ENCODE results near the gene REEP1. TPM values are rescaled to one million over a fixed set of nuclear protein-coding genes. Genes with fewer than 3 reads are reported as not detected.

REEP1 gene
- total RNA-seq, 1 experiment from 2014 or later, result not detected

- DNase-seq (ENCODE audit: low read depth), result no peak
Observed at GRCh38 chr2:86305915-86306254, 31.5 kb downstream of the REEP1 start.

GRCh38 chr2:86305195-86305914, 32.1 kb downstream of the REEP1 start:
- peak; percentile 14 for DNase-seq (ENCODE audit: low read depth)

DNA sequence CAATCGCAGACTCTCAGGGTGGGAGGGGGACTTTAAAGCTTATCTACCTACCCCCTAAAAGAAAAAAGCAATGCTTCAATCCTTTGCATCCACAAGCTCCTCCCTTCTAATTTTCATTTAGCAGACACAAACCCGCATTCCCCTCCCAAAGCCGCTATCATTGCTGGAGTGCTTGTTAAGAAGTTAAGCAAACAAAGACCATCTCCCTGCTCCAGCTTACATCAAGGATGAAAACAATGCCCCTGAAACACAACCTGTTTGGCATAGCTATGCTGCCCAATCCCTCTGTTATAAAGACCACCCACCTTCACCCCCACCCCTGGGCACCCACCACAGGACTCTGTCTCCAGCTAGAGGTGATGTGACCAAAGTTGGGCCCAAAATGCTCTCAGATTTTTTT, 33.0 kb downstream of the REEP1 start:
- DNase-seq (ENCODE audit: low read depth), result no peak

- DNase-seq (ENCODE audit: low read depth), result peak; percentile 28
Observed at GRCh38 chr2:86302320-86302719, 35.1 kb downstream of the REEP1 start.

DNA sequence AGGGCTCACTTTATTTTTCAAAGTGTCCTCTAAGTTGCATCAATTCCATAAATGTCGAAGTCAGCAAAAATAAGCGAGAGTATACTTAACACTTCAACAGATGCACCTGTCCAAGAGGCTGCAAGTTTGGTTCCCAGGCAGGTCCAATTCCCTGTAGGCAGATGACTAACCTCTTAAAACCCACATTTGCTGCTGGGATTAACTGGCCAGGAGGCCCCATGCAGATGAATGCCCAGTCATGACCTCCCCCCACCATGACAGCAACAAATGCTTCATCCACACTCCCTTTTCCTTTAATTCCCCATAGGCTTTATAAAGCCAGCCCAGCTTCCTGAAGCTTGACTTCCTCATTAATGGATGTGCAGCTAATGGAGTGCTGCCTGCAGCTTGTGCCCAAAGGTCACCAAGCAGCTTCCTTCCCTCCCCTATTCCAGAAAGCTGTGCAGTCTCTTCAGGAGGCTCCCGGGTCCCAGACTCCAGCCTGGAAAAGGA, 35.7 kb downstream of the REEP1 start:
- DNase-seq (ENCODE audit: low read depth), result peak; percentile 84

DNA sequence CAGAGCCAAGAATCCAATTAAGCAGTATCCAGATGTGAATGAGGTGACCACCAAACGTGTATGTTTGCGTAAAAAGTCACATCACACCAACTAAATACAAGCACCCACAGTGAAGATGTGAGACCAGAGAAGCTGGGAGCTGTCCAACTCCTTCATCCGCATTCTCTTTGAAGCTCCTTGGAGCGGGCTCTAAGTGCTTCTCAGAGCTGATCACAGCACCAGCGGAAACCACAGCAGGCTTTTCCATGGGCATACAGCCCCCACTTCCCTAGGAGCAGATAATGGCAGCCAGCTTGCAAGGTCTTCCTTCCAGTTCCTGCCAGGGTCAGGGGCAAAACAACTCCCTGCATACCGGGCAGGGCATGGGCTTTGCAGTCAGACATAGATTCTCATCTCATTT, 36.4 kb downstream of the REEP1 start:
- peak; percentile 37 for DNase-seq (ENCODE audit: low read depth)

GRCh38 chr2:86300496-86300895, 36.9 kb downstream of the REEP1 start:
- DNase-seq (ENCODE audit: low read depth), result peak; percentile 70

- peak; percentile 35 for DNase-seq (ENCODE audit: low read depth)
Observed at GRCh38 chr2:86298411-86299390, 38.7 kb downstream of the REEP1 start.

GRCh38 chr2:86297382-86298147, 39.9 kb downstream of the REEP1 start:
- peak; percentile 34 for DNase-seq (ENCODE audit: low read depth)

GRCh38 chr2:86296947-86297346, 40.5 kb downstream of the REEP1 start:
- DNase-seq (ENCODE audit: low read depth), result no peak

- DNase-seq (ENCODE audit: low read depth), result no peak
Observed at GRCh38 chr2:86295066-86295465, 42.4 kb downstream of the REEP1 start.

GRCh38 chr2:86293612-86294011, 43.8 kb downstream of the REEP1 start:
- peak; percentile 10 for DNase-seq (ENCODE audit: low read depth)

- no peak for DNase-seq (ENCODE audit: low read depth)
Observed at GRCh38 chr2:86292571-86293515, 44.6 kb downstream of the REEP1 start.

DNA sequence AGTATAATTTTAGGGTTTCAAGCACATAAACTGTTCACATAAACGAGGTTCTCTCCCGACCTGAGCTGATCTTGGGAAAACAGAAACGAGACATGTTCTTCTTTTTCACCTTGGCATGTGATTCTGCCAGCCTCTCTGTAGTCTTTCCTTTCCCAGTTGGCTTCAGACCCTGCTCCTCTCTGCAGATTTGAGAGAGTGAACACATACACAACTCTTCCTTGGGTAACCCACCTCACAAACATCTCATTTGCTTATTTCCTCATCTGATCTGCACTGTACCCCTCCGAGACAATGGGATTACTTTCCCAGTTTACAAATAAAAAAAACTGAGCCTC, 46.1 kb downstream of the REEP1 start:
- DNase-seq (ENCODE audit: low read depth), result no peak

- DNase-seq (ENCODE audit: low read depth), result peak; percentile 78
Observed at GRCh38 chr2:86290596-86291327, 46.7 kb downstream of the REEP1 start.

DNA sequence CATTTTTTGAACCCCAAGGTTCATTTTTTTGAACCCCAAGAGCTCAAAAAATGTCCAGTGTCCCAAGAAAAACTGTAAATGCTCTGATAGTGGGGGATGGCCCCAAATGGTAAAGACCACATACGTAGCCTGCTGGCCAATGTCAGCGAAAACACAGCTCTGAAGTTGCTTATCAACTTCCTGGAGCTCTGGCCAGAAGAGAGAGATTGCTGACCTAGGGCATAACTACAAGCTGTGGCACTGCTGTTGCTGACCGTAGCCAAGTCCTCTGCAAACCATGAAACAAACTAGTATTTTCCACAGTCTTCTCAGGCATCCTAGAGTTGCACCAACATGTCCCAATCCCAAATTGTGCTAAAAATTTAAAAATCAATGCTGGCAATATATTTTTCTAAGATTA, 50.9 kb downstream of the REEP1 start:
- no peak for DNase-seq (ENCODE audit: low read depth)

- DNase-seq (ENCODE audit: low read depth), result no peak
Observed at GRCh38 chr2:86285981-86286380, 51.4 kb downstream of the REEP1 start.

DNA sequence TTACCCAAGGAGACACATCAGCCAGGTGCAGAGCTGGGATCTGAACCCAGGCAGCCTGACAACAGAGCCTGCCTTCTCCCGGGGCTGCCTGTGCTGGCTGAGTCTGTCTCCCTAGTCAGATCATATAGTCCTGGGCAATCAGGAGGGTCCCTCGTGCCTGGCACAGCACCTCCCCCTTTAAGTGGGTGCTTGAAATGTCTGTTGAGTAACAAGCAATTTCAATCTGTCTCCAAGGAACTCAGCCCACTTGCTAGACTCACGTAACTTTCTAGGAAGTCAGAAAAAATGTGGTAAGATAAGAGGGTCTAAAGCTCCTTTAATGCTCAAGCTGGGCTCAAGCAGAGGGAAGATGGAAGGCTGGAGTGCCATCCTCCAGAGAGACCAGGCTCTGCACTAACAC, 51.9 kb downstream of the REEP1 start:
- no peak for DNase-seq (ENCODE audit: low read depth)

DNA sequence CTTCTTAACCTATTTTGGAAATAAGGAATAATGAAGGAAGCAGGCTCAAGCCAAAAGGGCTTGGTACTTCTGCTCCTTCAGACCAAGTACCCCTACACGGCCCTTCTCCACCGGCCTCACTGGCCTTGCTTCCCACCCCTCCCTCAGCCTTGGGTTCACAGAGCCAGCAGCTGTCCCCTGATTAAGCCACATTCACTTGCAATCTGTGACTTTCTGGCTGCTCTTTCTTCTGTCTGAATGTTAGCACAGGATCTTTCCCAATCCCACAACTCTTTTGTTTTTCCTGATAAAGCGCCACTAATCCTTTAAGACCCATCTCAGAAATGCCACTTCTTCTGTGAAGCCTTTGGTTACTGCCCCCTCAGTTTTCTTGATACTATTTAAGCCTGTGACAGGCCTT, 52.4 kb downstream of the REEP1 start:
- no peak for DNase-seq (ENCODE audit: low read depth)

GRCh38 chr2:86284401-86284841, 53.0 kb downstream of the REEP1 start:
- DNase-seq (ENCODE audit: low read depth), result no peak

Measured in RPMI7951 (cell line).